ENCODE results near the gene H2BK1.

DNA sequence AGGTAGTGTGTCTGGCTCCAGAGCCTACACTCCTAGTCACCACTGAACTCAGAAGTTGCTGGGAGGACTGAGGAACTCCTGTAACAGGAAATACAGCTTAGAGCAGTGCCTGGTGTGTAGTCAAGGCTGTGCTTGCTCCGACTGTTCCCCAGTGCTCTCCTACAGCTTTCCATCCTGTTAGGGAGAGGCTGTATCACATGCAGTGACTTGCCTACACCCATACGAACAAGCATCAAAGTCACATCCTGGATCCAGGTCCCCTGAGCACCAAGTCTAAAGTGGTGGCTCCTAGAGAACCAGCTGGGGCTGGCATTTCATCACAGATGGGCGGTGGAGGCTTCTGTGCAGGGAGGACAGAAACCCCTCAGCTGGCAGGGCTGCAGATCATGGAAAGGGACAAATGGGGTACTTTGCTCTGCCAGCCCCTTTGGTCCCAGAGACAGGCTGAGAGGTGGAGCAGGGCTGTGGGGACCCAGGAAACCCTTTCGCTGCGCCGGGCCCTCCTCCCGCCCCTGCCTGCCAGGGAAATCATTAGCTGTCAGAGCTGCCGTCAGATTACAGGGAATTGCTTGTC is 30.9 kb downstream of the H2BK1 start:
- TF ChIP-seq POLR2A (IDR thresholded peaks at IDR 0.05; ENCODE audit: low read depth), result no peak
- no peak for TF ChIP-seq CTCF (IDR thresholded peaks at IDR 0.05)

All from esophagus muscularis mucosa (tissue), 3 donors.